Testis (tissue), 3 donors: ENCODE measurements around the gene MTCP1. TPM values are rescaled to one million over a fixed set of nuclear protein-coding genes. Genes with fewer than 3 reads are reported as not detected.
A peak's percentile ranks its signal among the peaks of the same experiment; 100 is the strongest.

Experiments used
- DNase-seq: peaks from one replicate; pipeline ENCODE4 v3.0.0-alpha.2; 2019
- H3K27ac ChIP-seq, 2 donors: fragments of 200-600 bp; sonication (generic); one replicate each; pipeline ENCODE4 v1.5.1; 2019
- H3K27me3 ChIP-seq: fragments of 200-600 bp; sonication (generic); one replicate; pipeline ENCODE4 v1.5.1; 2019
- H3K36me3 ChIP-seq: fragments of 200-600 bp; sonication (generic); one replicate; pipeline ENCODE4 v1.5.1; 2017; ENCODE audit warnings: low read depth; ENCODE audit errors: missing control alignments
- H3K4me1 ChIP-seq: fragments of 200-600 bp; sonication (generic); one replicate; pipeline ENCODE4 v1.5.1; 2019
- H3K4me3 ChIP-seq, 2 donors: fragments of 200-600 bp; sonication (generic); one replicate each; pipeline ENCODE4 v1.5.1; 2017 to 2019
- H3K9me3 ChIP-seq: fragments of 200-600 bp; sonication (generic); one replicate; pipeline ENCODE4 v1.5.1; 2017
- CTCF ChIP-seq, 3 experiments: fragments of 450-650 bp in 2 of 3; fragments of 200-600 bp in 1 of 3; sonication (generic) in 1 of 3; IDR thresholded peaks; one replicate each; pipeline ENCODE4 v1.5.1; 2016 to 2019; ENCODE audit warnings: antibody characterized with exemption in 3 of 3, mild to moderate bottlenecking in 2 of 3, moderate library complexity in 1 of 3
- POLR2A ChIP-seq: fragments of 450-650 bp; IDR thresholded peaks from one replicate; pipeline ENCODE4 v1.6.1; 2017; ENCODE audit warnings: antibody characterized with exemption, mild to moderate bottlenecking, moderate library complexity
- WGBS, 2 donors: methylation state at CpG; one replicate each; pipeline ENCODE4 v1.1.5; 2018; 5-methylcytosine and 5-hydroxymethylcytosine counted together
- intact Hi-C: fragments of 100-400 bp; cut with DNase I; formaldehyde crosslinking; loops from one replicate; pipeline ENCODE4 v1.15.1; 2023; ENCODE audit warnings: low total_unique reads
- polyA plus RNA-seq: library from polyadenylated mRNA; stranded (reverse); fragments of 350-450 nt; fragmentation: Illumina TruSeq; extraction: RNeasy Lipid Tissue Mini Kit (QIAGEN cat#74804); gene quantifications from one replicate; pipeline ENCODE4 v1.2.3, GENCODE V29; 2014; ENCODE audit warnings: low read depth, low replicate concordance; ENCODE audit not compliant: insufficient read depth
- total RNA-seq, 2 donors: library from RNA; depleted of rRNA; stranded (reverse); fragments of >200 nt; gene quantifications; one replicate each; pipeline ENCODE4 v1.2.3, GENCODE V29; 2016

MTCP1 gene
- total and polyA plus RNA-seq, 3 donors from 2014 or later = 23.3 to 25.5 (median 25.0) TPM

GRCh38 chrX:155048977-155049619 is 21.8 kb downstream of the MTCP1 start:
- 38 to 63% methylated on average over 7 of the region's 9 CpGs for WGBS, 2 donors
- Histone ChIP-seq H3K4me1 (no peaks in the 10 kb centered on the region), H3K27ac (no peak overlapping the region), H3K9me3 (no peaks in the 10 kb centered on the region), H3K4me3 (no peak overlapping the region), H3K36me3 (no peaks in the 10 kb centered on the region), H3K27me3 (no peaks in the 10 kb centered on the region)
- TF ChIP-seq CTCF (IDR thresholded peaks at IDR 0.05) (peak in 1 of 3 experiments; percentile 26), POLR2A (no peak)
- peak; percentile 70 for DNase-seq
- intact Hi-C loops = no loop called here

GRCh38 chrX:155046811-155047528 is 24.0 kb downstream of the MTCP1 start:
- no peaks in the 10 kb centered on the region for H3K36me3 ChIP-seq
- no peak overlapping the region for H3K4me3 ChIP-seq
- no peak overlapping the region for H3K27ac ChIP-seq
- no peak for DNase-seq
- no peaks in the 10 kb centered on the region for H3K27me3 ChIP-seq
- H3K4me1 ChIP-seq = no peaks in the 10 kb centered on the region
- 87 to 93% methylated on average over 3 to 5 of the region's 5 CpGs for WGBS, 2 donors
- no peaks in the 10 kb centered on the region for H3K9me3 ChIP-seq
- intact Hi-C loops = no loop called here
- TF ChIP-seq POLR2A (no peak), CTCF (IDR thresholded peaks at IDR 0.05) (no peak)

GRCh38 chrX:155046129-155046810 is 24.7 kb downstream of the MTCP1 start:
- Histone ChIP-seq H3K4me3 (no peak overlapping the region), H3K9me3 (no peaks in the 10 kb centered on the region), H3K36me3 (no peaks in the 10 kb centered on the region), H3K4me1 (no peaks in the 10 kb centered on the region), H3K27ac (no peak overlapping the region), H3K27me3 (no peaks in the 10 kb centered on the region)
- WGBS, 2 donors = 90 to 93% methylated on average over 6 of the region's 6 CpGs
- DNase-seq = no peak
- TF ChIP-seq CTCF (IDR thresholded peaks at IDR 0.05) (no peak), POLR2A (no peak)
- intact Hi-C loops = no loop called here

DNA sequence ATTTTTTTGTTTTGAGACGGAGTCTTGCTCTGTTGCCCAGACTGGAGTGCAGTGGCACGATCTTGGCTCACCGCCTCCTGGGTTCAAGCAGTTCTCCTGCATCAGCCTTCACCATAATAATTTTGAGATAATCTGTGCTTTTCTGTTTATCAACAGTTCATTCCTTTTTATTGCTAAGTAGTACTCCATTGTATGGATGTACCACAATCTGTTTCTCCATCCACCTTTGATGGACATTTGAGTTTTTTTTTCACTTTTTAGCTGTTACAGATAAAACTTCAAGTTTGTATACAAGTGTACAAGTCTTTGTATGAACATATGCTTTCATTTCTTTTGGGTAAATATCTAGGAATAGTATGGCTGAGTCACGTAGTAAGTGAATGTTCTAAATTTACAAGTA is 35.2 kb downstream of the MTCP1 start:
- no peak for DNase-seq
- Histone ChIP-seq H3K27ac (no peak overlapping the region), H3K4me1 (no peaks in the 10 kb centered on the region), H3K9me3 (no peaks in the 10 kb centered on the region), H3K36me3 (no peaks in the 10 kb centered on the region), H3K27me3 (no peaks in the 10 kb centered on the region), H3K4me3 (no peak overlapping the region)
- no peak for TF ChIP-seq POLR2A
- TF ChIP-seq CTCF (IDR thresholded peaks at IDR 0.05) = no peak
- WGBS, 2 donors = 95% methylated on average over 3 to 4 of the region's 4 CpGs
- intact Hi-C loops = no loop called here
